GM18507 (cell line): ENCODE measurements around the gene IDH1.
"Not testable (repeated sequence)": the region's sequence is repeated elsewhere in the genome, so short reads cannot be mapped to it uniquely, and the experiment has no call there.

ENCODE experiments used
- DNase-seq: peaks from one replicate; pipeline ENCODE4 v3.0.0; 2011; ENCODE audit warnings: low read depth; ENCODE audit not compliant: insufficient read length; ENCODE audit errors: extremely low spot score
- FAIRE-seq: peaks from 2 replicates; lab custom pipeline; 2011; peaks lifted over from hg19 to GRCh38; lab: Jason Lieb, UNC

The IDH1 gene

DNA sequence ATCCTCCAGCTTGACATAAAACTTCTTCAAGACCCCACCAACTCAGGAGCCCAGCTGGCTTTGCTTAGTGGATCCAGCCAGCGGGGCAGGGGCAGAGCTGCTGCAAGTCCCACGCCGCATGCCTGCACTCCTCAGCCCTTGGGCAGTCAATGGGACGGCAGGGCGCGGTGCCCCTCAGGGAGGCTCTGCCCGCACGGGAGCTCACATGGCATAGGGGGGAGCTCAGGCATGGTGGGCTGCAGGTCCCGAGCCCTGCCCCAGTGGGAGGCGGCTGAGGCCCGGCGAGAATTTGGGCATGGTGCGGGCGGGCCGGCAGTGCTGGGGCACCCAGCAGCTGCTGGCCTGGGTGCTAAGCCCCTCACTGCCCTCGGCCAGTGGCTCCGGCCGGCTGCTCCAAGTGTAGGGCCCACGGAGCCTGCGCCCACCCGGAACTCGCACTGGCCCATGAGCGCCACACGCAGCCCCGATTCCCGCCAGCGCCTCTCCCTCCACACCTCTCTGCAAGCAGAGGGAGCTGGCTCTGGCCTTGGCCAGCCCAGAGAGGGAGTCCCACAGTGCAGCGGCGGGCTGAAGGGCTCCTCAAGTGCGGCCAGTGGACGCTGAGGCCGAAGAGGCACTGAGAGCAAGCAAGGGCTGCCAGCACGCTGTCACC is 27.2 kb downstream of the IDH1 start:
- no peak for FAIRE-seq
- no peak for DNase-seq

- FAIRE-seq (no peak), DNase-seq (no peak)
These were observed 30.1 kb downstream of the IDH1 start for GRCh38 chr2:208224802-208225201.

DNA sequence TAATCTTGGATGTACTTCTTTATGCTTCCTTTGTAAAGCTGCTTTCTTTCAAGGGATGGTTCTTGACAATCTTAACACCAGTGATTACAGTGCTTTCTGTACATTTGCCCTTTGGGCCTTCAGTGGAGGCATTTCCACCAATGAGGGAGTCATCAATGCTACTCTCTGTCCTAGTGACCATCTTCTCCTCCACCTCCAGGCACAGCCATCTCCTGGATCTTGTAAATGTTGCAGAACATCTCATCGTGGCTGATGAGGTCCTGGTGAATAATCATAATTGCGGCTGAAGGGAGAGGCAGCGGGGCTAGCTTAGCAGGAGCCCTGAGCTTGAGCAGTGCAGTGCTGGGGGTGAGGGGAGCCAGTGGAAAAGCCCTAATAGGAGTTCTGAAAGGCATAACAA is 32.5 kb downstream of the IDH1 start:
- DNase-seq: no peak
- FAIRE-seq: no peak

- DNase-seq, FAIRE-seq: not testable (repeated sequence)
These were observed 33.0 kb downstream of the IDH1 start for GRCh38 chr2:208221873-208222272.

DNA sequence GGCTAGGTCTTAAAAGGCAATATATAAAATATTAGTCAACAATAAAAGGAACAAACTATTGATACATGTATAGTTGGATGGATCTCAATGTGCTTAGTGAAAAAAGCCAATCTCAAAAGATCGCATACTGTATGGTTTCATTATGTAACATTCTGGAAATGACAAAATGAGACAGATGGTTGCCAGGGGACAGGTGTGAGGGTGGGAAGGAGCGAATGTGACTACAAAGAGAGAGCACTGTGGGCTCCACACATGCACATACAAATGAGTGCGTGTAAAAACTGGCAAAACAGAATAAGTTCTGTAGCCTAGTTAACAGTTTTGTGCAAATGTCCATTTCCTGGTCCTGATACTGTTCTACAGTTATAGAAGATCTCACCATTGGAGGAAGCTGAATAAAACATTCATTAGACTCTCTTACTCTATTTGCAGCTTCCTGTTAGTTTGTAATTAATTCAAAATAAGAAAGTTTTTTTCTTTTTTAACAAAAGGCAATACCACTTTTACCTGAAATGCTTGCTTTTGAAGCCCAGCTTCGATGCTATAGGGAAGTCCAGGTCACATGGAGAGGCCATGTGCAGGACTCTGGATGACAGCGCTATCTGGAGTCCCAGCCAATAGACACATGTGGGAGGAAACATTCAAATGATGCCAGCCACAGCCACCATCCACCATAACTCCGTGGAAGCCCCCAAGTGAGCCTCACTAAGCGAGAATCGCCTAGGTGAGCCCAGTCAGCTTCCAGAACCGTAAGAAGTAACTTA is 44.0 kb downstream of the IDH1 start:
- FAIRE-seq (no peak), DNase-seq (no peak)

DNA sequence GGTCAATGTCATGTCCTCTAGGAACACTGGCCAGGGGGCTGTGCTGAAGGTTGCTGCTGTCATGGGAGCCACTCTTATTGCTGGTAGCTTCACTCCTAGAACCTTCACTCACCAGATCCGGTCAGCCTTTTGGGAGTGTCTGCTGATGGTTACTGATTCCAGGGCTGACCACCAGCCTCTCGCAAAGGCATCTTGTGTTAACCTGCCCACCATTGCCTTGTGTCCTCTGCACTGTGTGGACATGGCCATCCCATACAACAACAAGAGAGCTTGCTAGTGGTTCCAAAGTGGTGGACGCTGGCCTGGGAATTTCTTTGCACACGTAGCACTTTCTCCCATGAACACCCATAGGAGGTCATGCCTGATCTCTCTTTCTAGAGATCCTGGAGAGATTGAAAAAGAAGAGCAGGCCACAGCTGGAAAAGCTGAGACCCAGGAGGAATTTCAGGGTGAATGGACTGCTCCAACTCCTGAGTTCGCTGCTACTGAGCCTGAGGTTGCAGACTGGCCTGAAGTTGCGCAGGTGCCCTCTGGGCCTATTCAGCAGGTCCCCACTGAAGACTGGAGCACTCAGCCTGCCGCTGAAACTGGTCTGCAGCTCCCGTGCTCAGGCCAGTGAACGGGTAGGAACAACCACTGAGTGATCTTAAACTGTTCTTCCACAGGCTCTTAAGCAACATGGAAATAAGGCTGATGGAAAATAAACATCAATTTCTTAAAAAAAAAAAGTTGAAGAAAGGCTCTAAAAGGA is 46.4 kb downstream of the IDH1 start:
- FAIRE-seq: no peak
- no peak for DNase-seq

DNA sequence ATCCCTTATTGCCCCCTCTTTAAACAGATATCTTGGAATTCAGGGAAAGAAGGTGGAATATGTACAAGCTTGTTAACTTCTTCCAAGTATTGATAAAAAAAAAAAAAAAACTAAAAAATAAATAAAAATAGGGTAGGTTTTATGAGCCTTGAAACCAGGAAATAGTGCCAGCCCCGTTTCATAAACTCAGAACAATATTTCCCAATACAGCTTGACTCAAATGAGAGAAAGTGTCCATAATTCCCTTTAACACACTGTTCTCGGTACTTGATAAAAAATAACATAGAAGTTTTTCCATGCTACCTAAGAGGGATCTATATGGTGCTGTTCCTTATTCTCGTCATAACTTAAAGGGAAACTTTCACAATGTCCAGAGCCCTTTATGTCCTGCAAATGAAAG is 47.1 kb downstream of the IDH1 start:
- no peak for DNase-seq
- FAIRE-seq: no peak

DNA sequence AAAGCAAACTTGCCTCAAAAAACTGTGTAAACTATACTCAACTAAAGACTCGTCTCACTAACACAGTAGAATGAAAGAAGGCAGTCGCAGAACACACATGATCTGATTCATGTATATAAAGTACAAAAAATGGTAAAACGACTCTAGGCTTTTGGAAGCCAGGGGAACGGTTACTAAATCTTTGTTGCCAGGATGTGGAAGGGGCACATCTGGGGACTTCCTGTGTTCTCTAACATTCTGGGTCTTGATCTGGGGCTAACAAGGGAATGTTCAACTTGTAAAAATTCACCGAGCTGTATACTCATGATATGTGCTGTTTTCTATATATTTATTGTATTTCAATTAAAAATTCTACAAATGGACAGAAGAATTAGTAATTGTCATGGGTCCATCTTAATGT is 50.7 kb downstream of the IDH1 start:
- FAIRE-seq (no peak), DNase-seq (no peak)

DNA sequence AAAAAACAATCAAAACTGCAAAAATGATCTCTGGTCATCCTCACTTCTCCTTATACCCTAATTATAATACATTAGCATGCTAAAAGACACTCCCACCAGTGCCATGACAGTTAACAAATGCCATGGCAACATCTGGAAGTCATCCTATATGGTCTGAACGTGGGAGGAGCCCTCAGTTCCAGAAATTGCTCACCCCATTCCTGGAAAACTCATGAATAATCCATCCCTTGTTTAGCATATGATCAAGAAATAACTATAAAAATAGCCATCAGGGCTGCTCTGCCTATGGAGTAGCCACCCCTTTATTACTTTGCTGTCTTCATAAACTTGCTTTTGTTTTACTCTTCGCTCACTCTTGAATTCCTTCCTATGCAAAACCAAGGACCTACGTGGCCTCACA is 59.3 kb downstream of the IDH1 start:
- FAIRE-seq (no peak), DNase-seq (no peak)

DNA sequence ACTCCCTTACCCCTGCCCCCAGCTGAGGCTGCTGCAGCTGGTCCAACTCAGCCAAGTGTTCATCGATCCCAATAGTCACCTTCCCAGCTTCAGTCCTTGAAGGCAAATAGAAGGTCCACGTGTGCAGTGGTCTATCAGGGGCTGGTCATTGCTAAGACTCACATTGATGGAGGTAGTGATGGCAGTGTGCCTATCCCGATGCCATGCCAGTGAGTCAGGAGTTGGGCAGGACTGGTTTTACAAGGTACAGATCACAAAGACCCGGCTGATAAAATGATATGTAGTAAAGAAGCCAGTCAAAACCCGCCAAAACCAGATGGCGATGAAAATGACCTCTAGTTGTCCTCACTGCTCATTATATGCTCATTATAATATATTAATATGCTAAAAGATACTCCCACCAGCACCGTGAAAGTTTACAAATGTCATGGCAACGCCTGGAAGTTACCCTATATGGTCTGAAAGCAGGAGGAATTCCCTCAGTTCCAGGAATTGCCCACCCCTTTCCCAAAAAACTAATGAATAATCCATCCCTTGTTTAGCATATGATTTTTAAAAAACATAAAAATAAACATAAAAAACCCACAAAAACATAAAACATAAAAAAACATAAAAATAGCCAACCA is 62.1 kb downstream of the IDH1 start:
- FAIRE-seq (no peak), DNase-seq (no peak)

DNA sequence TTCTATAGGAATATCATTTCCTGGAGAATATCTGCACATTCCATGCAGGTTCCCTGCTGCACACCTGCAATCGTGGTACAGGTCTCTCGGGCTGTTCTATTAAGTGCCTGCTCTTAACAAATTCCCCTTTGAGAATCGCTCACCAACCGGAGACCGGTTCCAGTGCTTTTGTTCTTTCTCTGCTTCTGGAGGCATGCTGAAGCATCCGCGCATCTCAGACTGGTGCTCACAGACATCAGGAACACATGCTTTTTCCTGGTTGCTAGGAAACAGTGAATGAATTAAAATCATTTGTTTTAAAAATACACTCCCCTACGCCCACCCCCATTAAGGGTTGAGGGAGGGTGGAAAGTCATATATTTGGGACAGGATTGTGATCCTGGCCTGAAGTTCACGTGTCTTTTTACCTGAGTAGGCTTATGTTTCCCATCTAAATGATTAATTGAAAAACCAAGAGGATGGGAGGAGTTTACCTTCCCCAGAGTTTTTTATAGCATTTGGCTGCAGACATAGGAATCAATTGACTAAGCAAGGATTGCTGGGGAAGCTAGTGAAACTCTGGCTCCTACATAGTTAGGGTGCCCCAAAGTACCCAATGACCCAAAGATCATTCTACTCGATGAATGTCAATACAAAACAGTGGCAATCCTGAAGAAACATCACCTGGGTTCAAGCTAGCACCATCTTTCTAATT is 64.9 kb downstream of the IDH1 start, which contains the start of gene C2orf80:
Gene C2orf80, minus strand, starts transcription at position 221 of the 694 bp plus-strand sequence. CDS start 3,044 bp downstream, outside the sequence.
- FAIRE-seq: no peak
- no peak for DNase-seq

GRCh38 chr2:208189069-208189809 is 65.6 kb downstream of the IDH1 start:
- FAIRE-seq: no peak
- no peak for DNase-seq

GRCh38 chr2:208186893-208187292 is 68.0 kb downstream of the IDH1 start:
- FAIRE-seq: no peak

GRCh38 chr2:208186465-208186864 is 68.4 kb downstream of the IDH1 start:
- no peak for FAIRE-seq

More at GRCh38 chr2:208186893-208187292, 68.0 kb downstream of the IDH1 start:
- no peak for DNase-seq

More at GRCh38 chr2:208186465-208186864, 68.4 kb downstream of the IDH1 start:
- no peak for DNase-seq
